ENCODE data around the gene PAN3.

GRCh38 chr13:28299916-28300315, 161.6 kb downstream of the PAN3 start:
- TF ChIP-seq EZH2 (IDR thresholded peaks at IDR 0.05; ENCODE audit: insufficient read depth, poor library complexity, severe bottlenecking) = no peak
- TF ChIP-seq EZH2phosphoT487 (IDR thresholded peaks at IDR 0.05; ENCODE audit: insufficient read depth, low read depth) = no peak
